NCI-H69 (cell line): Measurements from ENCODE around the gene ISG15.

Experiments
- DNase-seq: peaks from one replicate; lab custom pipeline; 2025; lab: John Stamatoyannopoulos, UW

Gene ISG15

GRCh38 chr1:1061682-1062345 lies 48.5 kb downstream of the ISG15 start:
- DNase-seq = peak; percentile 53

- DNase-seq = no peak
These were observed 49.3 kb downstream of the ISG15 start for GRCh38 chr1:1062348-1063163.

- DNase-seq = no peak
These were observed 50.1 kb downstream of the ISG15 start for GRCh38 chr1:1063261-1063944.
